ENCODE measurements around the gene TMEM130.
"Not testable (repeated sequence)": the region's sequence is repeated elsewhere in the genome, so short reads cannot be mapped to it uniquely, and the experiment has no call there.

Gene TMEM130

DNA sequence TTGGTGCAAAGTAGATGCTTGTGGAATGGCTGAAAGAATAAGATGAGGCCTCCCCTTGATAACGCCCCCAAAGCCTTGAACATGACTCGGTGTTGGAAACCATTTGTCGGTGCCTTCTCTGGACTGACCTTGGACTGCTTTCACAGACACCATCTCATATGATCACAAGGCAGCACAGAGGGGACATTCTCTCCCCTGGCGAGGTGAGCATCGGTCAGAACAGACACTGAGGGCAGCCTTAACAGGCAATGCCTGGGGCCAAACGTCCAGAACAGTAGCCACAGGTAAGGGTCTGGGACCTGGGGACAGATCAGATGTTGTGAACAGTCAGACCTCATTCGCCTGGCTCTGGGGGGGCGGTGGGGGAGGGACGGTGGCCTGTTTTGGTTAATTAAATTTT is 5.7 kb upstream of the TMEM130 start:
- DNase-seq: no peak

DNA sequence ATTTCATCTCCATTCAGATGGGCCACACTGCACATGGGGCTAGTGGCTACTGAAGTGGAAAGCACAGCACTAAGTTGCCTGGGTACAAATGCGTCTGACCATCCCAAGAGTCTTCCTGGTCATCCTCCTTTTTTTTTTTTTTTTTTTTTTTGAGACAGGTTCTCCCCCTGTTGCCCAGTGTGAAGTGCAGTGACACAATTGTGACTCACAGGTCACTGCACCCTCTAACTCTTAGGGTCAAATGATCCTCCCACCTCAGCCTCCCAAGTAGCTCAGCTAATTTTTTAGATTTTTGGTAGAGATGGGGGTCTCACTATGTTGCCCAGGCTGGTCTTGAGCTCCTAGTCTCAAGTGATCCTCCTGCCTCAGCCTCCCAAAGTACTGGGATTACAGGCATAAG is 5.1 kb upstream of the TMEM130 start:
- no peak for DNase-seq

DNA sequence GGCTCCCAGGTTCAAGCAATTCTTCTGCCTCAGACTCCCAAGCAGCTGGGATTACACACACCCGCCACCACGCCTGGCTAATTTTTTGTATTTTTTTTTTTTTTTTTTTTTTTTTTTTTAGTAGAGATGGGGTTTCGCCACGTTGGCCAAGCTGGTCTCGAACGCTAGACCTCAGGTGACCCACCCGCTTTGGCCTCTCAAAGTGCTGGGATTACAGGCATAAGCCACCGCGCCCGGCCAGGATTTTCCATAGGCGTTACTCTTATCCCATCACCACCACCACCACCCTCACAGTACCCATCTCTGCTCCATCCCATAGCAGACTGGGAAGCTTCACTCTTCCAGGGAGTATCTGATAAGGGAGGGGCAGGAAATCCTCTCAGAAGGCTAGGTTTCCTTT is 3.8 kb upstream of the TMEM130 start:
- DNase-seq: not testable (repeated sequence)

DNA sequence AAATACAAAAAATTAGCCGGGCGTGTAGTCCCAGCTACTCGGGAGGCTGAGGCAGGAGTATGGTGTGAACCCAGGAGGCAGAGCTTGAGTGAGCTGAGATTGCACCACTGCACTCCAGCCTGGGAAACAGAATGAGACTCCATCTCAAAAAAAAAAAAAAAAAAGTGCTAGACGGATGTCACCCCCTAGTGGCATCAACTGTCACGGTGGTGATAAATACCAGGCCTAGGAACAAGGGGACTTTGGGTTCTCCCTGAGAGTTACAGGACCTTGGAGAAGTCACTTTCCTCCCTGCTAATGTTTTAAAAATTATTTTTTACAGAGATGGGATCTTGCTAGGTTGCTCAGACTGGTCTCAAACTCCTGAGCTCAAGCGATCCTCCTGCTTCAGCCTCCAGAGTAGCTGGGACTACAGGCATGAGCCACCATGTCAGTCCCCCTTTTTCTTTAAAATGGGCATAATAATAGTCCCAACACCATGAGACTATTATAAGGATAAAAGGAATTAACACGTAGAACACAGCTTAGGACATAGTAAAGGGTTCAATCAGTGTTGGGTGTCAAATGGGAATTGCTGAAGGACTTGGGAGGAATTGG is 2.6 kb upstream of the TMEM130 start:
- peak; percentile 51 for DNase-seq

DNA sequence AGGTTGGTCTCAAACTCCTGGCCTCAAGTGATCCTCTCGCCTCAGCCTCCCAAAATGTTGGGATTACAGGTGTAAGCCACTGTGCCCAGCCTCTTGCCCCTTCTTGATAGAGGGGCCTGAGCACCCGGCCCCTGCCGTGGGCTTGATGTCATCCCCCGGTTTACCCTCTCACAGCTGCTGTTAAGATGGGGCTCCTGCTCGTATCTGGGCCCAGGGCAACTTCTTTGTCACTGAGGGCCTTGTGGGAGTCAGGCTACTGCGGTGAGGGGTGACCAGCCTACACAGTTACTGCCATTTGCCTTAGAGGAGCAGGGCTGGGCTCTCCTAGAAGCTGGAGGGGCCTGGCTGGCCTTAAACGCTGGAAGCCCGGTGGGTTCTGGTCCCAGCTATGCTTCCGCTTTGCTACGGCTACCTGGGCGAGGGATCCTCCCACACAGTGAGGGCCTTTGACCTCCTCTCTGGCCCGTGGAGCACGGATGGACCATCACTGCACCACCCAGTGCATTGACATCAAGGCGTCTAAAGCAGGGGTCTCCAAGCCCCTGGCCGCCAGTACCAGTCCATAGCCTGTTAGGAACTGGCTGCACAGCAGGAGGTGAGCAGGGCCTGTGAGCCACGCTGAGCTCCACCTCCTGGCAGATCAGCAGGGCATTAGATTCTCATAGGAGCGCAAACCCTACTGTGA is 1.1 kb upstream of the TMEM130 start:
- no peak for DNase-seq

DNA sequence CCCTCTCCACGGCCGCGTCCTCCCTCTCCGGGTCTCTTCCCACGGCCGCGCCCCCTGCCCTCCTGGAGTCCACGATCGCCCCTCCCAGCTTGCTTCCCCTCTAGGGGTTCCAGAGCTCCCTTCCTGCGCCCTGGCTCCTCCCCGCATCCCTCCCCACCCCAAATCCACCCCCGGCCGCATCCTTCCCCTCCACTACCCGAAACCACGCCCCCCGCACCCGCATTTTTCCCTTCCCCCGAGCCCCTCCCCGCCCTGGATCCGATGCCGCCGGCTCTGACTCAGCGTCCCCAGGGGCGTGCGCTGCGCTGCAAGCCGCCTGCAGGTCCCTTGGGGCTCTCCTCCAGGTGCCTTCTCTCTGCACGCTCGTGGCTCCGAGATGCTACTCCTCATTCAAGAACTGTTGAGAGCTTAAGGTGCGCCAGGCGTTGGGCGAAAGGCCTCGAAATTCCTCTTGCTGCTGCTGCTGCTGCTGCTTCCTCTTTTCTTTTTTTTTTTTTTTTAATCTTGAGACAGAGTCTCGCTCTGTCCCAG is 372 bp upstream of the TMEM130 start:
- DNase-seq: peak; percentile 43

DNA sequence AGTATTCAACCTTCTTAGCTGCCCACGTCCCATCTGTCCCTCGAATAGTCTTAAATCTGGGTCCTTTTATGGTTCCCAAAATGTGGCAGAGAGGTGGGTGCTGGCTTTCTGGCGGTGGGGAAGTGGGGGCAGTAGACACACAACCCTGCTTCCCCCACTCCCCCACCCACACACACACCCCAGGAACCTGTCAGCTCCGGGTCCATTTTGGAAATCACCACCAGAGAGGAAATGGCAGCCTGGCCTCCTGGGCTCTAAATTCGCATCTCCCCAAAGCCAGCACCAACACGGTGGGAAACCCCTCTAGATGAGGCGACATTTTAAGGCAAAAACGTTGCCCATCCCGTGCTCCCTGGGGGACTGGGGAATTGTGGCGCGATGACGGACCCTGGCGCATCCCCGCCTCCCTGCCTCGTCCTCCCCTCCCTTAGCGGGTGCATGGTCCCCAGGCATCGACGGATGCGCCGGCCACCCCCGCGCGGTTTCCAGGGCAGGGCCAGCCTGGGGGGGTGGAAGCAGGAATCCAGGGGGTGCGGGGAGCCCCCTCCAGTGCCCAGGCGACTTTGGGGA is 702 bp downstream of the TMEM130 start:
- DNase-seq: no peak

DNA sequence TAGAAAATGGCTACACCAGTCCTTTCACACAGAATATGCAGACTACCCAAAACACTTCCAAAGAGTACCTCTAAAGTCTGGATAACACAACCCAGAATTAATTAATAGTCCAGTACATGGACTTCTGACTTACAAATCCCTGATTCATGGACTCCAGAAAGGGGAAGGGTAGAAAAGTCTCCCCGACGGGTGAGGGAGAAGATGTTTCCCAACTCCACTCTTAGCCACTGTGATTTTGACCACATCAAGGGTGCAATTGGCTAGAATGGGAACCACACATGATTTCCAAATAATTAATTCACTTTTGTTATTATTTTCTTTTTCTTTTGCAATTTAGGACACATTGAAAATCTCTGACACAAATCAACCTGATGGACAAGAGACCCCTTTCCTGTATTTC is 1.4 kb downstream of the TMEM130 start:
- peak; percentile 49 for DNase-seq

DNA sequence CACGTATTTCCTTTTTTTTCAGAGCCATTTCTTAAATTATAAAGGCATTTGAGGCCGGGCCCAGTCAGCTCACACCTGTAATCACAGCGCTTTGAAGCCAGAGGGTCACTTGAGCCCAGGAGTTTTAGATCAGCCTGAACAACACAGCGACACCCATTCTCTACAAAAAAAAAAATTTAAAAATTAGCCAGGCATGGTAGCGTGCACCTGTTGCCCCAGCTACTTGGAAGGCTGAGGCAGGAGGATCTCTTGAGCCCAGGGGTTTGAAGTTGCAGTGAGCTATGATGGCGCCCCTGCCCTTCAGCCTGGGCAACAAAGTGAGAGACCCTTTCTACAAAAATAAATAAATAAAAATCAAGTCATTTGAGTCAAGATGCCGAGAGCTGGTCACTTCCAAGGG is 3.0 kb downstream of the TMEM130 start:
- no peak for DNase-seq

DNA sequence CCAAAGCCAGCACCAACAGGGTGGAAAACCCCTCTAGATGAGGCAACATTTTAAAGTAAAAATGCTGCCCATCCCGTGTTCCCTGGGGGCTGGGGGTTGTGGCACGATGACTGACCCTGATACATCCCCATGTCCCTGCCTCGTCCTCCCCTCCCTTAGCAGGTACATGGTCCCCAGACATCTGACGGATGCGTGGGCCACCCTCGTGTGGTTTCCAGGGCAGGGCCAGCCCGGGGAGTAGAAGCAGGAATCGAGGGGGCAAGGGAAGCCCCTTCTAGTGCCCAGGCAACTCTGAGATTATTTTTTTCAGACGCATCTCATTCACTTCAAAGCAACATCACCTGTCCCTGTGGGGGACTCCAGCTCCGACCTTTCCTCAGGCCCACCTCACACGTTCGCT is 3.5 kb downstream of the TMEM130 start:
- no peak for DNase-seq

DNA sequence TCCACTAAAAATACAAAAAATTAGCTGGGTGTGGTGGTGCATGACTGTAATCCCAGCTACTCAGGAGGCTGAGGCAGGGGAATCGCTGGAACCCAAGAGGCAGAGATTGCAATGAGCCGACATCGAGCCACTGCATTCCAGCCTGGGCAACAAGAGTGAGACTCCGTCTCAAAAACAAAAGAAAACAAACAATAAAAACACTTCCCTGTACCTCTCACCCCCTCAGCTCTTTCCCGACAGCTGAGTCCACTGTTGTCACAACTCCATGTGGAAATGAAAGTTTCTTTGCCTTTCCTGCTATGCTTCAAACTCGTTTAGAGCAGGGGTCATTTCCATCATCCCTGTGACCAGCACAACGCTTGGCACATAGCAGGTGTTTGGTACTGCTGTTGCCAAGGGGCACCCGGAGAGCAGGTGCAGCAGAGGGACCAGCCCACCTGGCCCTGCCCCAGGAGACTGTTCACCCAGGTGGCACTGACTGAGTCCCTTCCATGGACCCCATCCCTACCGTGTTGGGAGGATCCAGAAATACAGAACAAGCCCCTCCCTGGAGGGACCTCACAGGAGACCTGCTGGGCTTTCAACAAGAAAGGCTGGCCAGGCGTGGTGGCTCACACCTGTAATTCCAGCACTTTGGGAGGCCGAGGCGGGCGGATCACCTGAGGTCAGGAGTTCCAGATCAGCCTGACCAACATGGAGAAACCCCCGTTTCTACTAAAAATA is 4.9 kb downstream of the TMEM130 start:
- peak; percentile 28 for DNase-seq

DNA sequence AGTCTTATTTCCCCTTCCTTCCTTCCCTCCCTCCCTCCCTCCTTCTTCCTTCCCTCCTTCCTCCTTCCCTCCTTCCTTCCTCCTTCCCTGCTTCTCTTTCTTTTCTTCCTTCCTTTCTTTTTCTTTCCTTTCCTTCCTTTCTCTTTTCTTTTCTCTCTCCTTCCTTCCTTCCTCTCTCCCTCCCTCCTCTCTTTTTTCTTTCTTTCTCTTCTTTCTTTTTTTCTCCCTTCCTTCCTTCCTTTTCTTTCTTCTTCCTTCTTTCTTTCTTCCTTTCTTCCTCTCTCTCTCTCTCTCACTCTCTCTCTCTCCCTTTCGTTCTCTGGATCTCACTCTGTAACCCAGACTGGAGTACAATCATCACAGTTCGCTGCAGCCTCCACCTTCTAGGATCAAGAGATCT is 6.2 kb downstream of the TMEM130 start:
- DNase-seq: no peak

DNA sequence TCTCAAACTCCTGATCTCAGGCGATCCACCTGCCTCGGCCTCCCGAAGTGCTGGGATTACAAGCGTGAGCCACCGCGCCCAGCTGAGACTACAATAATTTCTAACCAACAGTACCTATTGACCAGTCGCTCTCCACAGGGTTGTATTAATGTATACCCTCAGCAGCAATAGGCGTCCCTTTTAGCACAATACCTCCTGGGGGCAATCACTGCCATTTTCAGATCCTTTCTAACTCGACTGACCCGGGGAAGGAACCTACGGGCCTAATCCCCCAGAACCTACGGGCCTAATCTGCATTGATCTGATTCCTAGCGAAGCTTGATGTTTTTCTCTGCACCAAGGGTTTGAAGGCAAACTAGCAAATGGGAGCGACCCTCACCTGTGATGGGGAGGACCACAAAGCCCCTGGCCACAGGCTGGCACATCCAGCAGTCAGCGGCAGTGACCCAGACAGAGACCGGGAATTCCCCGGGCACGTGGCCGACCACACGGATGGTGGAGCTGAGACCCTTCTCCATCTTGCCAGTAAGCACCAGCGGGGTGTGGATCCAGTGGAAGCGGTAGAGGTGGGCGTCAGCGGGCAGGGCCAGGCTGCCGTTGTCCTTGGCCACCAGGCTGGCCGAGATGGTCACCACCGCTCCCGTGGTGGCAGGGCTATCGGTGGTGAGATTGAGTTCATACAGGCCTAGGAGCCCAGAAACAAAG is 6.9 kb downstream of the TMEM130 start:
- DNase-seq: no peak

DNA sequence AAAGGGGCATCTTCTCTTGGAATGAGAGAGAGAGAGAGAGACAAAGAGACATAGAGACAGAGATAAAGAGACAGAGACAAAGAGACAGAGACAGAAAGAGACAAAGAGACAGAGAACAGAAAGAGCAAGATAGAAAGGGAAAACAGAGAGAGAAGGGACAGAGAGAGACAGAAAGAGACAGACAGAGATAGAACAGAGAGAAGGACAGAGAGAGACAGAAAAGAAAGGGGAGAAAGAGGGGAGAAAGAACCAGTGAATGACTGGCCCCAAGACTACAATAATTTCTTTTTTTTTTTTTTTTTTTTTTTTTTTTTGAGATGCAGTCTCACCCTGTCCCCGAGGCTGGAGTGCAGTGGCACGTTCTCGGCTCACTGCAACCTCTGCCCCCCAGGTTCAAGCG is 7.6 kb downstream of the TMEM130 start:
- DNase-seq: no peak

DNA sequence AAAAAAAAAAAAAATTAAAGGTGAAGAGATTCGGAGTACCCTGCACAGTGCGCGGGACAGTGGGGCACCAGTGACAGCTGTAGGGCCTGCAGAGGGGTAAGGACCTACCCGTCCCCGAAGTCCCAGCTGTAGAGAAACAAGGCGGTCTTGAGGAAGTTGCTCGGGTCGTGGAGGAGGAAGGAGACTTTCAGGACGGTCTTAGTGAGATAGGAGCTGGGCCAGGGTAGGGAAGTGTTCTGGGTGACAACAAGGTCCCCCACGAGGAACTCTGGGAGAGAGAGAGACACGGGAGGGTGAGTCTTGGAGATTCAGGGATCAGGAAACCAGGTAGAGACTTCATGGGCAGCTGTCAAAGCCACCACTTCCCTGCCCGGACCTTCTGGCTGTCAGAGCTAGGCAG is 9.7 kb downstream of the TMEM130 start:
- DNase-seq: no peak

DNA sequence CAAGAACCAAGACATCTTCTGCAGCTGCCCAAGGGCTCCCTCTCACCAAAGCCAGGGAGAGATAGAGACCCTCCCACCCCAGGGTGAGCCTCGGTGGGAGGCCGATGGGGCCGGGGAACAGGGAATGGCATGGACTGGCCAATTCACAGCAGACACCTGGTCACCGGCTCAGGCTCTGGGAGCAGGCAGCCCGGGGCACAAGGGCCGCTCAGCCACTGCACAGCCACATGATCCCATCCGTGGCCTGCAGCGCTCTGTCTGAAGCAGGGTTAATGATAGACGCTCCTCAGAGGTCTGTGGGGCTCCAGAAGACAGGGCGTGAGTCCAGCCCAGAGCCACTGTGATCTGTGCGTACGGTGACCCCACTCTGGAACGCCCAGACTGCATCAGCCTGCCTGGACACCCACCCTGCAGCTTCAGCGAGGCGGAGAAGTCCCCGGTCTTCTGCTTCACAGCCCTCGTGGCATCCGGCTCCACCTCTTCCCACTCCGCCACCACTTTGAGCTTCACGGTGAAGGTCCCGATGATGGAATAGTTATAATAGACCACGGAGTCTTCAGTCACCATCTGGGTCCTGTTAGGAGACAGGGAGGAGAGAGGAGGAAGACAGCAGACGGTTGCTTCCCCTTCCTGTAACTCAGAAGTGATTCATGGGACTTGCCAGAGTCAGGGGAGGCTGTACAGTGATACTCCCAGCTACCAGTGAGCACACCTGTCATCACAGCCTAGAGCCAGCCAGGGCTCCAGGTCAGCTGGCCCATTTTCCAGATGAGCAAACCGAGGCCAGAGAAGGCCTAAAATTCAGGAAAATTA is 14.0 kb downstream of the TMEM130 start:
- DNase-seq: no peak

DNA sequence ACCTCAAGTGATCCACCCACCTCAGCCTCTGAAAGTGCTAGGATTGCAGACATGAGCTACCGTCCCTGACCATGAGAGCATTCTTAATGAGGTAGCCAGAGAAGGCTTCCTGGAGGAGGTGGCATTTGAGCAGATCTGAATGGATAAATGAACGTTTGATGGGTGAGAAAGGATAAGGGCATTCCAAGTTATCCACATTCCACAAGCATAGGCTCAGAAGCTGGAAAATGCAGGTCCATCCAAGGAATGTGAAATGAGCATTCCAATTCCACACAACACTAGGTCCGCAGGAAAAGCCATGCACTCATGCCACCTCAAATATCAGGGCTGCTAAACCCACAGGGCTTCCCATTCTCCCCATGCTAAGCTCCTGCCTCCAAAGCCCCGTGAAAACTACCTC is 17.0 kb downstream of the TMEM130 start:
- no peak for DNase-seq

DNA sequence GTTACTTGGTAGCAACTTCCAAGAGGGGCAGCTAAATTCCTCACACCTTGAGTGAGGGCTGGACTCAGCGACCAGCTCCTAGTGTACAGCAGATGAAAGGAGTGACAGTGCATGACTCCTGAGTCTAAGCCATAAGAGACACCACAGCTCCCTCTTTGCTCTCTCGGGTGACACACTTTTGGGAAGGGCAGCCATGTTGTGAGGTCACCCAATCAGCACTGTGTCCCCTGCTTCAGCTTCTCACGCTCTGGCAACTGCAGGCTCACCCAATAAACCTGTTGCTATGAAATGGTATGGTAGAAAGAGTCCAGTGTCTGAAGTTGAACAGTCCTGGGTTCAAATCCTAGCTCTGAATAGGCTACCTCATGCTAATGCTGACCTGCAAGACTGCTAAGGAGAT is 20.9 kb downstream of the TMEM130 start:
- DNase-seq: no peak

DNA sequence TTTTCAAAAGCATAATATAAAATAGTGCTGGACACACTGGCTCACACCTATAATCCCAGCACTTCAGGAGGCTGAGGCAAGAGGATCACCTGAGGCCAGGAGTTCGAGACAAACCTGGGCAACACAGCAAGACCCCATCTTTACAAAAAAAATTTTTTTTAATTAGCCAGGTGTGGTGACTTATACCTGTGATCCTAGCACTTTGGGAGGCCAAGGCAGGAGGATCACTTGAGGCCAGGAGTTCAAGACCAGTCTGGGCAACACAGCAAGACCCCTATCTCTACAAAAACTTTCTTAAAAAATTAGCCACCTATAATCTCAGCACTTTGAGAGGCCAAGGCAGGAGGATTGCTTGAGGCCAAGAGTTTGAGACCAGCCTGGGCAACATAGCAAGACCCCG is 27.3 kb downstream of the TMEM130 start:
- DNase-seq: not testable (repeated sequence)

DNA sequence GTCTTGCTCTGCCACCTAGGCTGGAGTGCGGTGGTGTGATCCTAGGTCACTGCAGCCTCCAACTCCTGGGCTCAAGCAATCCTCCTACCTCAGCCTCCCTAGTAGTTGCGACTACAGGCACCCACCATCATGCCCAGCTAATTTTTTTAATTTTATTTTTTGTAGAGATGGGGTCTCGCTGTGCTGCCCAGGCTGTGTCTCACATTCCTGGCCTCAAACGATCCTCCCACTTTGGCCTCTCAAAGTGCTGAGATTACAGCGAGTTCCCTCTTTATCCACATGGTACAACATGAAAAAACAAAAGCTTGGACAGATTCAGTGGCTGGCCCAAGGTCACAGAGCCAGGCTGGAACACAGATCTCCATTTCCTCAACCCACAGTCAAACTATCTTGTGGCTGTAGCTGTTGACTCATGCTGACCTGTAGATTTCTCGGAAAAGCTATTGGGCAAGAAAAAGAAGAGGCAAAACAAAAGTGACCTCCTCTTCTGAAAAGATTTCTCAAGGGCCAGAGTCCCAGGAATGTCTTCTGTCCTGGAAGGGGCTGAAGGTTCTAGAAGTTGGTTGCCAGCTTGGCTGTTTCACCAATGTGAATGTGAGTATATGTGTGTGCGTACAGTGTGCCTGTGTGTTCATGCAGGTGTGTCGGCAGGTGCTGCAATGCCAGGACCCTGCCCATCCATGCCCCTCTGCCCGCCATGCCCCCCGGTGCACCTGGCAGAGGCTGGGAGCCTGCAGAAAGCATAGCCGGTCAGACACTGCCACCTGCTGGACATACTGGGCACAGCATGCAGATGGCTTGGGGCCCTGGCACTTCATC is 28.4 kb downstream of the TMEM130 start:
- DNase-seq: peak; percentile 58

DNA sequence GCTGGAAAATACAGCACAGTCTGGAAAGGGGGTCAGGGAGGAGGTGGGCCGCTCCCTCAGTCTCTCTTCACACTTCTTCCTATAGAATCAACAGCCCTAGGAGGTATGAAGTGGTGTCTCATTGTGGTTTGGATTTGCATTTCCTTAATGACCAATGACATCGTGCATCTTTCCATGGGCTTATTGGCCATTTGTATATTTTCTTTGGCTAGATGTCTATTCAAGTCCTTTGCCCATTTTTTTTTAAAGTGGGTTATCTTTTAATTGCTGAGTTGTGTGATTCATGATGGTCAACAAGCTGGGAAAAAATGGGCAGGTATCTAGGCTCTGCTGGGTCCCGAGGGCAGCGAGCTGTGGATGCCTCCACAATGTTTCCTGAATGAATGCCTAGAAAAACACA is 29.1 kb downstream of the TMEM130 start:
- DNase-seq: no peak

All from suppressor macrophage treated with lipopolysaccharide for 4 hours (primary cell).